Measurements from ENCODE around the gene PFDN2. TPM values are rescaled to one million over a fixed set of nuclear protein-coding genes. Genes with fewer than 3 reads are reported as not detected.

Gene PFDN2
- total and polyA plus RNA-seq, 10 of the 15 experiments (the other 5 are each of a cell fraction or from before 2014, with no cell fraction given), result 30.0 to 141 (median 80.5) TPM

DNA sequence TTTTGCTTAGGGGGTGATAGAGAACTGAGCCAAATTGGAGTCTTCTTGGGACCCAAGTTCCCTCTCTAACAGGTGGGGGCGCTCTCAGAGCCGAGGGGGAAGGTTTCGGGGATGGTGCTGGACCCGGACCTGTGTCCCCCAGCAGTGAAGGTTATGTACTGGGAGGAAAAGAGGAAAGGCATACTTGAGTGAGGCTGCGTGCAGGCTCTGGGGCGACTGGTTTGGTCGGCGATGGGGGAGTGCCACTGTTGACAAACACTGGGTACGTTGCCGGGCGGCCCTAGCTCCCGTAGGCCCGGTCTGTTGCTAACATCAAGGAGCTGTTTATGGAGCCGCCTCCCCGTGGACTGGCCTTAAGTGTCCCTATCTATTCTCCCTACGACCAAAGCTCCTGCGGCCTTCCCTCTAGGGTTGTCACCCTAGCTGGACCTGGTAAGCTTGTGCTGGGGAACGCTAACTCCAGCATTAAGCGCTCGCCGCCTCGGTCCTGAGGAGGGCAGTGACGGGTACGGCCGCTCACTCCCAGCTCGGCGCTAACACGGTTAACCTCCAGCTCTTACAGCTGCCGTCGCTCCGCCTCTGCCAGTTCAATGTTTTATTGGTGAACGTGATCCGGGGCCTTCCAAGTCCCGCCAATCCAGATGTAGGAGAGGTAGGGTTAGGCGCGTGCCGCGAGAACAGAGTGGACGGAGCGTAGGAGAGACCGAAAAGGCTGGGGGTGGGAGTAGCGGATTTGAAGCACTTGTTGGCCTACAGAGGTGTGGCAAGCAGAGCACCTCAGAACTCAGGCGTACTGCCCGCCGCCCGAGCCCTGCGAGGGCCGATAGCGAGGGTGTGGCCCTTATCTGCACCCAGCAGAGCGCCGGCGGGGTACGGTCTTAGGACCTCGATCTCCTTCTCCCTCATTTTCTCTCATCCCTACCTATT lies 48.2 kb upstream of the PFDN2 start, which contains the start of gene PPOX (continued):
- TF ChIP-seq, protein P1, sequence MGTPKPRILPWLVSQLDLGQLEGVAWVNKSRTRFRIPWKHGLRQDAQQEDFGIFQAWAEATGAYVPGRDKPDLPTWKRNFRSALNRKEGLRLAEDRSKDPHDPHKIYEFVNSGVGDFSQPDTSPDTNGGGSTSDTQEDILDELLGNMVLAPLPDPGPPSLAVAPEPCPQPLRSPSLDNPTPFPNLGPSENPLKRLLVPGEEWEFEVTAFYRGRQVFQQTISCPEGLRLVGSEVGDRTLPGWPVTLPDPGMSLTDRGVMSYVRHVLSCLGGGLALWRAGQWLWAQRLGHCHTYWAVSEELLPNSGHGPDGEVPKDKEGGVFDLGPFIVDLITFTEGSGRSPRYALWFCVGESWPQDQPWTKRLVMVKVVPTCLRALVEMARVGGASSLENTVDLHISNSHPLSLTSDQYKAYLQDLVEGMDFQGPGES (IDR thresholded peaks at IDR 0.05), result 0 out of 2 replicates have a peak, but pooled peaks have one; percentile 43
- peak; percentile 79; the same call in 1 of the 2 replicates for TF ChIP-seq NBN (IDR thresholded peaks at IDR 0.05)
- peak; percentile 14 for TF ChIP-seq PBX3 (IDR thresholded peaks at IDR 0.05; ENCODE audit: insufficient replicate concordance, low read depth, low read length)
- TF ChIP-seq, protein P2, sequence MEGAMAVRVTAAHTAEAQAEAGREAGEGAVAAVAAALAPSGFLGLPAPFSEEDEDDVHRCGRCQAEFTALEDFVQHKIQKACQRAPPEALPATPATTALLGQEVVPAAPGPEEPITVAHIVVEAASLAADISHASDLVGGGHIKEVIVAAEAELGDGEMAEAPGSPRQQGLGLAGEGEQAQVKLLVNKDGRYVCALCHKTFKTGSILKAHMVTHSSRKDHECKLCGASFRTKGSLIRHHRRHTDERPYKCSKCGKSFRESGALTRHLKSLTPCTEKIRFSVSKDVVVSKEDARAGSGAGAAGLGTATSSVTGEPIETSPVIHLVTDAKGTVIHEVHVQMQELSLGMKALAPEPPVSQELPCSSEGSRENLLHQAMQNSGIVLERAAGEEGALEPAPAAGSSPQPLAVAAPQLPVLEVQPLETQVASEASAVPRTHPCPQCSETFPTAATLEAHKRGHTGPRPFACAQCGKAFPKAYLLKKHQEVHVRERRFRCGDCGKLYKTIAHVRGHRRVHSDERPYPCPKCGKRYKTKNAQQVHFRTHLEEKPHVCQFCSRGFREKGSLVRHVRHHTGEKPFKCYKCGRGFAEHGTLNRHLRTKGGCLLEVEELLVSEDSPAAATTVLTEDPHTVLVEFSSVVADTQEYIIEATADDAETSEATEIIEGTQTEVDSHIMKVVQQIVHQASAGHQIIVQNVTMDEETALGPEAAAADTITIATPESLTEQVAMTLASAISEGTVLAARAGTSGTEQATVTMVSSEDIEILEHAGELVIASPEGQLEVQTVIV (IDR thresholded peaks at IDR 0.05; ENCODE audit: borderline replicate concordance, partially characterized antibody), result peak; percentile 39
- TF ChIP-seq SPI1 (IDR thresholded peaks at IDR 0.05; ENCODE audit: borderline replicate concordance, insufficient read depth, low read depth, low read length), result no peak
- 0 out of 2 replicates have a peak, but pooled peaks have one; percentile 3 for TF ChIP-seq JUND (IDR thresholded peaks at IDR 0.05; ENCODE audit: low read depth, low read length)
- TF ChIP-seq, protein P3, sequence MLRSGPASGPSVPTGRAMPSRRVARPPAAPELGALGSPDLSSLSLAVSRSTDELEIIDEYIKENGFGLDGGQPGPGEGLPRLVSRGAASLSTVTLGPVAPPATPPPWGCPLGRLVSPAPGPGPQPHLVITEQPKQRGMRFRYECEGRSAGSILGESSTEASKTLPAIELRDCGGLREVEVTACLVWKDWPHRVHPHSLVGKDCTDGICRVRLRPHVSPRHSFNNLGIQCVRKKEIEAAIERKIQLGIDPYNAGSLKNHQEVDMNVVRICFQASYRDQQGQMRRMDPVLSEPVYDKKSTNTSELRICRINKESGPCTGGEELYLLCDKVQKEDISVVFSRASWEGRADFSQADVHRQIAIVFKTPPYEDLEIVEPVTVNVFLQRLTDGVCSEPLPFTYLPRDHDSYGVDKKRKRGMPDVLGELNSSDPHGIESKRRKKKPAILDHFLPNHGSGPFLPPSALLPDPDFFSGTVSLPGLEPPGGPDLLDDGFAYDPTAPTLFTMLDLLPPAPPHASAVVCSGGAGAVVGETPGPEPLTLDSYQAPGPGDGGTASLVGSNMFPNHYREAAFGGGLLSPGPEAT (IDR thresholded peaks at IDR 0.05; ENCODE audit: low read depth), result peak; percentile 99
- peak; percentile 98 for TF ChIP-seq CHD2 (IDR thresholded peaks at IDR 0.05; ENCODE audit: borderline replicate concordance, low read depth, low read length)
- TF ChIP-seq GATAD2B (conservative IDR thresholded peaks at IDR 0.05; ENCODE audit: low read depth), result peak; percentile 64; the same call in 1 of the 2 replicates
- peak; percentile 88 for TF ChIP-seq POLR2A (IDR thresholded peaks at IDR 0.05; ENCODE audit: low read depth, low read length)
- TF ChIP-seq E2F4 (IDR thresholded peaks at IDR 0.05; ENCODE audit: low read depth, low read length), result peak; percentile 82
- peak; percentile 37; the same call in 1 of the 2 replicates for TF ChIP-seq REST (IDR thresholded peaks at IDR 0.05; ENCODE audit: low read depth, low read length)
- peak; percentile 53; the same call in 1 of the 2 replicates for TF ChIP-seq RB1 (IDR thresholded peaks at IDR 0.05; ENCODE audit: borderline replicate concordance)
- TF ChIP-seq RCOR1 (conservative IDR thresholded peaks at IDR 0.05; ENCODE audit: low read depth, low read length), result peak; percentile 91; the same call in 1 of the 2 replicates
- TF ChIP-seq YY1 (IDR thresholded peaks at IDR 0.05; ENCODE audit: low read depth, low read length), result peak; percentile 70
- peak; percentile 42 for TF ChIP-seq NFYA (IDR thresholded peaks at IDR 0.05; ENCODE audit: borderline replicate concordance, low read depth, low read length)
